Spinal cord (tissue), 10 donors: ENCODE data around the gene RAB3IL1. TPM values are rescaled to one million over a fixed set of nuclear protein-coding genes. Genes with fewer than 3 reads are reported as not detected.
"Not testable (repeated sequence)": the region's sequence is repeated elsewhere in the genome, so short reads cannot be mapped to it uniquely, and the experiment has no call there.

Source experiments
- DNase-seq, 6 donors: peaks; one replicate each; pipeline versions ENCODE4 v3.0.0 to v3.0.0-alpha.2; 2013 to 2015; ENCODE audit warnings: low spot score in 6 of 6, low read depth in 4 of 6
- H3K27ac ChIP-seq: one replicate; pipeline ENCODE4 v1.5.1; 2013; ENCODE audit warnings: low read depth, low read length, control low read depth
- H3K27me3 ChIP-seq: one replicate; pipeline ENCODE4 v1.6.1; 2013; ENCODE audit warnings: low read length; ENCODE audit not compliant: control insufficient read depth, insufficient read depth
- H3K36me3 ChIP-seq: one replicate; pipeline ENCODE4 v1.6.1; 2013; ENCODE audit warnings: low read length; ENCODE audit not compliant: control insufficient read depth, insufficient read depth
- H3K4me1 ChIP-seq: one replicate; pipeline ENCODE4 v1.6.1; 2013; ENCODE audit warnings: low read length; ENCODE audit not compliant: control insufficient read depth, insufficient read depth
- H3K4me3 ChIP-seq: one replicate; pipeline ENCODE4 v1.5.1; 2013; ENCODE audit warnings: low read depth, low read length, control low read depth
- H3K9me3 ChIP-seq: one replicate; pipeline ENCODE4 v1.6.1; 2013; ENCODE audit warnings: low read length; ENCODE audit not compliant: control insufficient read depth, insufficient read depth
- WGBS: methylation state at CpG from one replicate; pipeline ENCODE4 v1.1.5; 2013; ENCODE audit warnings: missing lambda C conversion rate; ENCODE audit not compliant: insufficient coverage; 5-methylcytosine and 5-hydroxymethylcytosine counted together
- polyA plus RNA-seq, 2 donors: library from polyadenylated mRNA; unstranded; fragments of 120-200 nt; gene quantifications; one replicate each; pipeline ENCODE4 v1.2.1, GENCODE V29; 2013; ENCODE audit not compliant: insufficient read length in 2 of 2
- total RNA-seq, 2 donors: library from RNA; depleted of rRNA in 1 of 2; stranded (reverse); fragments of 120-200 nt in 1 of 2; fragments of >200 nt in 1 of 2; gene quantifications; one replicate each; pipeline versions ENCODE4 v1.2.3 to v1.2.4, GENCODE V29; 2013 to 2014
- donor health status: healthy.

RAB3IL1 gene
- total and polyA plus RNA-seq, 4 donors, result 12.8 to 47.7 (median 22.5) TPM

DNA sequence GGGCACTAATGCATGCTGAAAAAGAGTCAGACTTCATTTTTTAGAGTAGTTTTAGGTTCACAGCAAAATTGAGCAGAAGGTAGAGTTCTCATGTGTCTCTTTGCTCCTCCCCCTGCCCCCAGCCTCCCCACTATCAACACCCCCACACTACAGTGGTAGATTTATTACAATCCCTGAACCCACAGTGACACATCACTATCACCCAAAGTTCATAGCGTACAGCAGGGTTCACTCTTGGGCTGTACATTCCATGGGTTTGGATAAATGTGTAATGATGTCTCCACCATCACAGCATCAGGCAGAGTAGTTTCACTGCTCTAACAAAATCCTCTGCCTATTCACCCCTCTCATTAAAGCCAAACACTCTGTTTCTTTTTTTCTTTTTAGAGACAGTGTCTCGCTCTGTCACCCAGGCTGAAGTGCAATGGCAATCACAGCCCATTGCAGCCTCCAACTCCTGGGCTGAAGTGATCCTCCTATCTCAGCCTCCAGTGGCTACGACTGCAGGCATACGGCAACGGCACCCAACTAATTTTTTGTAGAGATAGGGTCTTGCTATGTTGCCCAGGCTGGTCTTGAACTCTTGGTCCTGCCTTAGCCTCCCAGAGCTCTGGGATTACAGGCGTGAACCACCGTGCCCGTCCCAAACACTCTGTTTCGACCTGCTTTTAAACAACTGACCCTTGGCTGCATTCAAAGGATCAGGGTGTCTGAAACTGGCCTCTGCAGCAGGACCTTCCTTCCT, 36.9 kb upstream of the RAB3IL1 start:
- Histone ChIP-seq H3K4me3 (peak overlapping the region; percentile 45), H3K27me3 (peaks cover 3% of the 10 kb centered on the region), H3K27ac (peak overlapping the region; percentile 64), H3K4me1 (peaks cover 39% of the 10 kb centered on the region), H3K36me3 (peaks cover 25% of the 10 kb centered on the region), H3K9me3 (no peaks in the 10 kb centered on the region)
- DNase-seq, result no peak
- 97% methylated on average over 7 of the region's 9 CpGs for WGBS

DNA sequence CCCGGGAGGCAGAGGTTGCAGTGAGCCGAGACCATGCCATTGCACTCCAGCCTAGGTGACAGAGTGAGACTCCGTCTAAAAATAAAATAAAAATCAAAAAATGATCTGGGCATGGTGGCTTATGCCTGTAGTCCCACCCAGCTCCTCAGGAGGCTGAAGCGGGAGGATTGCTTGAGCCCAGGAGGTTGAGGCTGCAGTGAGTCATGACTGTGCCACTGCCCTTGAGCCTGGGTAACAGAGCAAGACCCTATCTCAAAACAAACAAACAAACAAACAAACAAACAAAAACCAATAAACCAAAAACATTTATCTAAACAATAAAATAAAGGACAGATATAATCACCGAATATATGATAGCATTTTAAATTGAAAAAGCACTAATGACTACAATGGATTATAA, 36.3 kb upstream of the RAB3IL1 start:
- not testable (repeated sequence) for H3K27me3 ChIP-seq, H3K4me3 ChIP-seq, H3K27ac ChIP-seq, DNase-seq, H3K9me3 ChIP-seq
- WGBS, result 100% methylated on average over 2 of the region's 5 CpGs
- peaks cover 40% of the 10 kb centered on the region for H3K4me1 ChIP-seq
- H3K36me3 ChIP-seq, result peaks cover 22% of the 10 kb centered on the region

DNA sequence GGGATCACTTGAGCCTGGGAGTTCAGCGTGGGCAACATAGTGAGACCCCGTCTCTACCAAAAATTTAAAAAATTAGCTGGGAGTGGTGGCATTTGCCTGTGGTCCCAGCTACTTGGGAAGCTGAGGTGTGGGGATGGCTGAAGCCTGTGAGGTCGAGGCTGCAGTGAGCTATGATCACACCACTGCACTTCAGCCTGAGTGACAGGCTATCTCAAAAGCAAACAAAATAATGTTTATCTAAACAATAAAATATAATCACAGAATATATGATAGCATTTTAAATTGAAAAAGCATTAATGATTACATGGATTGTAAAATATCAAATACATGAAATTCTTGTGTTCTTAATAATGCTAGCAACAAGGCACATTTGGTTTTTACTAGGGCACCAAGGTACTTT, 35.5 kb upstream of the RAB3IL1 start:
- H3K36me3 ChIP-seq, result peaks cover 15% of the 10 kb centered on the region
- peaks cover 3% of the 10 kb centered on the region for H3K27me3 ChIP-seq
- no peak for DNase-seq
- no peak overlapping the region for H3K27ac ChIP-seq
- 82% methylated on average over 2 of the region's 3 CpGs for WGBS
- no peaks in the 10 kb centered on the region for H3K9me3 ChIP-seq
- peaks cover 42% of the 10 kb centered on the region for H3K4me1 ChIP-seq
- H3K4me3 ChIP-seq, result no peak overlapping the region

DNA sequence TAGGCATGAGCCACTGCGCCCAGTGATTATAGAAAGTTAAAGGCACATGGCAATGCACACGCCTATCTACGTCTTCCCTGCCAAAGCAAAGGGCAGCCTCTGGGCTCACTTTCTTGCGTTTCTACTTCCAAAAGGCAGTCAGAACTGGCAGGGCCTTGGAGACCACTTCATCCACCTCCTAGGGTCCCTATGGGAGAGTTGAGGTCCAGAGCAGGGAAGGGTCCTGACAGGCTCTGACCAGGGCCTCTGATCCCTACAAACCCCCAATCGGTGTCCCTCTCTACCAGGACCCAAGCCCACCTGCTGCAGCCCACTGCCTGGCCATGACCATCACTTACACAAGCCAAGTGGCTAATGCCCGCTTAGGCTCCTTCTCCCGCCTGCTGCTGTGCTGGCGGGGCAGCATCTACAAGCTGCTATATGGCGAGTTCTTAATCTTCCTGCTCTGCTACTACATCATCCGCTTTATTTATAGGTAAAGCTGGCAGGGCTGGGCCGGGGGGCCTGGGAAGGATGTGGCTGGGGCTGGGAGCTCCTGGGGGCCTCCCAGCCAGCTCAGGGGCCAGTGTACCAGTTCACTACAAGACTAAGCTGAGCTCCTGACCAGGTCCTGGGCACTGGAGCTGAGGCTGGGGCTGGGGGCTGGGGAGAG, 34.2 kb upstream of the RAB3IL1 start:
- WGBS, result 90% methylated on average over 7 of the region's 11 CpGs
- no peak overlapping the region for H3K27ac ChIP-seq
- no peak overlapping the region for H3K4me3 ChIP-seq
- H3K36me3 ChIP-seq, result peaks cover 5% of the 10 kb centered on the region
- H3K27me3 ChIP-seq, result peaks cover 3% of the 10 kb centered on the region
- no peaks in the 10 kb centered on the region for H3K9me3 ChIP-seq
- peaks cover 50% of the 10 kb centered on the region for H3K4me1 ChIP-seq
- no peak for DNase-seq

DNA sequence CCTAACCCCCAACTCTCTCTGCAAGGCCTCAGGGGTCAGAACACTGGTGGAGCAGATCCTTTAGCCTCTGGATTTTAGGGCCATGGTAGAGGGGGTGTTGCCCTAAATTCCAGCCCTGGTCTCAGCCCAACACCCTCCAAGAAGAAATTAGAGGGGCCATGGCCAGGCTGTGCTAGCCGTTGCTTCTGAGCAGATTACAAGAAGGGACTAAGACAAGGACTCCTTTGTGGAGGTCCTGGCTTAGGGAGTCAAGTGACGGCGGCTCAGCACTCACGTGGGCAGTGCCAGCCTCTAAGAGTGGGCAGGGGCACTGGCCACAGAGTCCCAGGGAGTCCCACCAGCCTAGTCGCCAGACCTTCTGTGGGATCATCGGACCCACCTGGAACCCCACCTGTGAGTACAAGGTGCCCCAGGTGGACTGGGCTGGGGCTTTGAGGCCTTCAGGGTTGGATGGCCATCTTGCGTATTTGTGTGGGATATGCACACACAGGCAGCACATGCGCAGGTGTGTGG, 32.7 kb upstream of the RAB3IL1 start, which contains the start of gene BEST1:
TSS of gene BEST1 (plus strand) at position 317 of the 513 bp plus-strand sequence. CDS start 1,456 bp downstream, outside the sequence.
- Histone ChIP-seq H3K4me3 (no peak within 1 kb of the TSS), H3K27me3 (no peaks in the 10 kb centered on the region), H3K27ac (peak within 1 kb of the TSS; percentile 97), H3K36me3 (no peaks in the 10 kb centered on the region), H3K4me1 (peaks cover 42% of the 10 kb centered on the region), H3K9me3 (no peaks in the 10 kb centered on the region)
- DNase-seq, result peak in 1 of 6 donors; percentile 66
- 74% methylated on average over 8 of the region's 8 CpGs for WGBS

DNA sequence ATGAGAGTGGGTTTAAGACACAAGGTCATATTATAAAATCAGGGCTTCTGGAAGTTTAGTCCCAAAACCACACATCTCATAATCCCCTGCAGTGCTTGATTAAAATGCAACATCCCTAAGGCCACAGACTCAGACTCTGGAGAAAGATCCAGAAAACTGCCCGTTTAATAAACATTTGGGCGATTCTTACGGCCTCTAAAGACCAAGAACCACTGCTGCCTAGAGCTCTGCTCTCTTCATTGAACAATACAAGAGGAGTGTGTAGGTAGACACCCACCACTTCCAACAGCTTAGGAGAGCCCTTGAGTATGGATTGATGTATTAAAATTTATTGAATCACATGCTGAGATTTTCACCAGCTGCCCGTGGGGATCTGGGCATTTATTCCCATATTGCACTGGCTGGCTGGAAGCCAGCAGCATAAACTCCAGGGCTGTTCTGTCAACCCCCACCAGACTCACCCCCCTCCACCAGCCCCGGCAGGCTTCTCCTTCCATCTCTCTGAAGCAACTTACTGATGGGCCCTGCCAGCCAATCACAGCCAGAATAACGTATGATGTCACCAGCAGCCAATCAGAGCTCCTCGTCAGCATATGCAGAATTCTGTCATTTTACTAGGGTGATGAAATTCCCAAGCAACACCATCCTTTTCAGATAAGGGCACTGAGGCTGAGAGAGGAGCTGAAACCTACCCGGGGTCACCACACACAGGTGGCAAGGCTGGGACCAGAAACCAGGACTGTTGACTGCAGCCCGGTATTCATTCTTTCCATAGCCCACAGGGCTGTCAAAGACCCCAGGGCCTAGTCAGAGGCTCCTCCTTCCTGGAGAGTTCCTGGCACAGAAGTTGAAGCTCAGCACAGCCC, 32.0 kb upstream of the RAB3IL1 start:
- Histone ChIP-seq H3K36me3 (no peaks in the 10 kb centered on the region), H3K27ac (peak overlapping the region; percentile 97), H3K9me3 (no peaks in the 10 kb centered on the region), H3K4me1 (peaks cover 35% of the 10 kb centered on the region), H3K4me3 (no peak overlapping the region), H3K27me3 (no peaks in the 10 kb centered on the region)
- 22% methylated on average over 6 of the region's 9 CpGs for WGBS
- DNase-seq, result peak in 4 of 6 donors; percentile 78 to 99 (median 90)

DNA sequence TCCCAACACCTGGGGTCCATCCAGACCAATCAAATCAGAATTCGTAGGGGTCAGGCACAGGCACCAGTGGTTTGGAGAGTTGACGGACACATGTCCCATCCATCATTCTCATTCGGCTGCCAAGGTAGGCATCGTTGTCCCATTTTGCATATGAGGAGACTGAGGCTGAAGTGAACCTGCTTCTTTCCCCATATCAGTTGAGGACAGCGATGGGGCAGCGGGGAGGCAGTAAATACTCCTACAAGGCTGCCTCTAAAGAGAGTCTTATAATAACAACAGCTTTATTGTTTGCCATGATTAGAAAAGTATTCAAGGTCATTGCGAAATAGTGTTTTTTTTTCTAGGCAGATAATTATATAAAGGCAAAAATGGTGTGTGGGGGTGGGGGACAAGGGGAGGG, 31.1 kb upstream of the RAB3IL1 start:
- H3K27ac ChIP-seq, result peak overlapping the region; percentile 33
- H3K4me3 ChIP-seq, result no peak overlapping the region
- no peaks in the 10 kb centered on the region for H3K9me3 ChIP-seq
- peaks cover 35% of the 10 kb centered on the region for H3K4me1 ChIP-seq
- 100% methylated on average over 1 of the region's 7 CpGs for WGBS
- H3K36me3 ChIP-seq, result no peaks in the 10 kb centered on the region
- no peak for DNase-seq
- no peaks in the 10 kb centered on the region for H3K27me3 ChIP-seq

DNA sequence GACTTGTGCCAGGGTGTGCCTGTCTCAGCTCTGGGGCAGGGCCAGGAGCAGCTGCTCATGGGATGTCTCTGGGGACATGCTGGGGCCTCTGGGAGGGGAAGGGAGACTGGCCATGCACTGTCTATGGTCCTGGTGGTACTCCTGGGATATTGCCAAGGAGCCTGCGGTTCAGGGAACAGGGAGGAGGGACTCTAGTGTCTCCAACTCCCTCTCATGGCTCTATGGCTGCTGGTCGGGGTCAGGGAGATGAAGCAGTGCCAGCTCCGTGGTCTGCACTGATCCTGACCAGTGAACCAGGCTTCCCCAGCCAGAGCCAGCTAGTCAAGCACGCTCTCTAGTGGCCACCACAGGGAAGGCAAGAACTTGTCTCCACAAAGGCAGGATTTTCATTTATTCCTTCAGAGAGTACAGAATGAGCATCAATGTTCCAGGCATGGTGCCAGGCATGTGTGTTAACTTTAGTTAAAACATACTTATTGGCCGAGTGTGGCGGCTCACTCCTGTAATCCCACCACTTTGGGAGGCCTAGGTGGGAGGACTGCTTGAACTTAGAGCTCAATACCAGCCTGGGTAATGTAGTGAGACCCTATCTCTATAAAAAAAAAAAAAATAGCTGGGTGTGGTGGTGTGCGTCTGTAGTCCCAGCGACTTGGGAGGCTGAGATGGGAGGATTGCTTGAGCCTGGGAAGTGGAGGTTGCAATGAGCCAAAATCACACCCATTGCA, 30.3 kb upstream of the RAB3IL1 start:
- no peaks in the 10 kb centered on the region for H3K27me3 ChIP-seq
- H3K27ac ChIP-seq, result peak overlapping the region; percentile 29
- WGBS, result 10% methylated on average over 3 of the region's 8 CpGs
- no peaks in the 10 kb centered on the region for H3K36me3 ChIP-seq
- no peak overlapping the region for H3K4me3 ChIP-seq
- peak in 3 of 6 donors; percentile 76 to 94 (median 93) for DNase-seq
- peaks cover 35% of the 10 kb centered on the region for H3K4me1 ChIP-seq
- no peaks in the 10 kb centered on the region for H3K9me3 ChIP-seq

DNA sequence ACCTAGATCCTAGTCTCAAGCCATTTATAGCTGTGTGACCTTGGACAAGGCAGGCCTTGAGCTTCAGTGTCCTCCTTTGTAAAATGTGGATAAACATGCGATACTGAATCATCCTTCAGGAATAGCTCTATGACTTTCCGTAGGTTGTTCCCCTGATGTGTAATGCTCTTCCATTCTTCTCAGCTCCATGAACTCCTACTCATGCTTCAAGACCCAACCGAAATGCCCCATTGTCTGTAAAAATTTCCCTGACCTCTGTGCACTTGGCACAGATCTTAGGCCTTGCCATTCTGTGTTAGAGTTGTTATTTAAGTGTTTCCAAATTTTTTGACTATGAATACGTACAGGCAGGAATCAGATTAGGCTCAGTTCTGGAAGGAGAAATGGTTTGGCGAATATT, 29.5 kb upstream of the RAB3IL1 start:
- Histone ChIP-seq H3K27ac (no peak overlapping the region), H3K4me3 (no peak overlapping the region), H3K4me1 (peaks cover 35% of the 10 kb centered on the region), H3K9me3 (no peaks in the 10 kb centered on the region), H3K27me3 (no peaks in the 10 kb centered on the region), H3K36me3 (no peaks in the 10 kb centered on the region)
- DNase-seq, result no peak
- 98% methylated on average over 5 of the region's 5 CpGs for WGBS
